Measurements from ENCODE around the gene HK3. TPM values are rescaled to one million over a fixed set of nuclear protein-coding genes. Genes with fewer than 3 reads are reported as not detected.

The HK3 gene
- total and polyA plus RNA-seq, 9 of the 15 experiments (the other 6 are each of a cell fraction or from before 2014, with no cell fraction given) = 0.16 TPM; not detected in 8

- H3K4me3 ChIP-seq = no peak overlapping the region
- ATAC-seq (no peak), FAIRE-seq (no peak), DNase-seq (ENCODE audit: extremely low read depth in 1 of 4, low spot score in 3 of 4) (no peak)
- H3K4me2 ChIP-seq (ENCODE audit: insufficient read depth, low read length) = no peak overlapping the region
- H3K4me1 ChIP-seq (replicated peaks in 1 of 2; ENCODE audit: control insufficient read depth in 2 of 2, insufficient read depth in 2 of 2, low read length in 2 of 2) = peaks cover 0 to 9% of the 10 kb centered on the region in 2 experiments; a peak in 1 of 5 replicates
- H3K9me1 ChIP-seq (ENCODE audit: control insufficient read depth, insufficient read depth, low read length) = no peaks in the 10 kb centered on the region
- H3K27ac ChIP-seq (ENCODE audit: extremely low read depth, low read depth, low read length) = no peak overlapping the region
- in situ Hi-C loops (cut with MboI) = no loop called here
- ChIA-PET POLR2A (interaction anchor here (1.9 kb wide), 1 partner anchor 12 kb away, joined by 4 read pairs; no protein-coding TSS in a partner anchor), CTCF (ENCODE audit: low intra/inter-chr PET ratio) (no interaction called here)
- no peaks in the 10 kb centered on the region for H3K9me3 ChIP-seq (replicated peaks; ENCODE audit: control insufficient read depth, insufficient read depth, low read depth, low read length)
- peaks cover 30 to 83% of the 10 kb centered on the region in 2 experiments; a peak in 4 of 5 replicates for H3K27me3 ChIP-seq (ENCODE audit: control insufficient read depth in 2 of 2, insufficient read depth in 2 of 2, low read length in 2 of 2)
- H4K20me1 ChIP-seq (replicated peaks; ENCODE audit: control insufficient read depth, insufficient read depth, low read length) = no peaks in the 10 kb centered on the region; the same call in none of the 2 replicates
- H3K9ac ChIP-seq (ENCODE audit: insufficient read depth in 1 of 2, low read depth in 2 of 2, low read length in 2 of 2) = no peak overlapping the region
- TF ChIP-seq ZNF263 (CRISPR knock-in tag; IDR thresholded peaks at IDR 0.05; ENCODE audit: borderline replicate concordance) (peak; percentile 80), ZNF12 (CRISPR knock-in tag; IDR thresholded peaks at IDR 0.05) (no peak)
- WGBS (ENCODE audit: insufficient coverage, low coverage, missing lambda C conversion rate) = 9% methylated on average over 23 of the region's 24 CpGs
- H3K36me3 ChIP-seq (ENCODE audit: control insufficient read depth, insufficient read depth, low read length) = no peaks in the 10 kb centered on the region
- H3K79me2 ChIP-seq (ENCODE audit: control insufficient read depth, insufficient read depth, low read length) = no peaks in the 10 kb centered on the region
- no TSS peak for BruUV-seq (replicated peaks)
- H2AFZ ChIP-seq (ENCODE audit: low read depth, low read length) = no peak overlapping the region
- intact Hi-C loops (cut with micrococcal nuclease) = loop anchor here (10.0 kb wide), 1 partner anchor 225 kb away; no protein-coding TSS in a partner anchor
These were observed 9.5 kb downstream of the HK3 start for GRCh38 chr5:176889321-176890280.

- H2AFZ ChIP-seq (ENCODE audit: low read depth, low read length) = no peak overlapping the region
- DNase-seq (ENCODE audit: extremely low read depth in 1 of 4, low spot score in 3 of 4) = no peak
- CTCF ChIA-PET (ENCODE audit: low intra/inter-chr PET ratio) = no interaction called here
- no peak for TF ChIP-seq CBX2 (IDR thresholded peaks at IDR 0.05; ENCODE audit: insufficient read depth, low read length, poor library complexity, severe bottlenecking)
- no peak for TF ChIP-seq PHF21A (IDR thresholded peaks at IDR 0.05; ENCODE audit: borderline replicate concordance, low read depth)
- TF ChIP-seq RBM17 (IDR thresholded peaks at IDR 0.05; ENCODE audit: borderline replicate concordance, low read depth, low read length) = no peak
These were observed 10.3 kb downstream of the HK3 start for GRCh38 chr5:176888865-176889165.

More at GRCh38 chr5:176888865-176889165, 10.3 kb downstream of the HK3 start:
- WGBS (ENCODE audit: insufficient coverage, low coverage, missing lambda C conversion rate) = 0% methylated on average over 1 of the region's 1 CpG
- H4K20me1 ChIP-seq (replicated peaks; ENCODE audit: control insufficient read depth, insufficient read depth, low read length) = peaks cover 3% of the 10 kb centered on the region
- FAIRE-seq = no peak
- in situ Hi-C loops (cut with MboI) = no loop called here
- peaks cover 0 to 9% of the 10 kb centered on the region in 2 experiments; a peak in 1 of 5 replicates for H3K4me1 ChIP-seq (replicated peaks in 1 of 2; ENCODE audit: control insufficient read depth in 2 of 2, insufficient read depth in 2 of 2, low read length in 2 of 2)
- peaks cover 34 to 83% of the 10 kb centered on the region in 2 experiments; a peak in 4 of 5 replicates for H3K27me3 ChIP-seq (ENCODE audit: control insufficient read depth in 2 of 2, insufficient read depth in 2 of 2, low read length in 2 of 2)
- no TSS peak for BruUV-seq (replicated peaks)
- no peaks in the 10 kb centered on the region for H3K36me3 ChIP-seq (ENCODE audit: control insufficient read depth, insufficient read depth, low read length)
- no peak overlapping the region for H3K9ac ChIP-seq (ENCODE audit: insufficient read depth in 1 of 2, low read depth in 2 of 2, low read length in 2 of 2)
- no peak for ATAC-seq
- POLR2A ChIA-PET = interaction anchor here (0.6 to 0.7 kb wide), 2 partner anchors 10 to 15 kb away, joined by 3 read pairs; partner anchors contain the start of gene HK3
- H3K79me2 ChIP-seq (ENCODE audit: control insufficient read depth, insufficient read depth, low read length) = no peaks in the 10 kb centered on the region
- H3K27ac ChIP-seq (ENCODE audit: extremely low read depth, low read depth, low read length) = no peak overlapping the region
- H3K9me1 ChIP-seq (ENCODE audit: control insufficient read depth, insufficient read depth, low read length) = peaks cover 3% of the 10 kb centered on the region
- H3K4me2 ChIP-seq (ENCODE audit: insufficient read depth, low read length) = no peak overlapping the region
- H3K4me3 ChIP-seq = no peak overlapping the region
- H3K9me3 ChIP-seq (replicated peaks; ENCODE audit: control insufficient read depth, insufficient read depth, low read depth, low read length) = no peaks in the 10 kb centered on the region
- intact Hi-C loops (cut with micrococcal nuclease) = no loop called here

Data from K562 (cell line).